Neural cell (in vitro differentiated cells): Measurements from ENCODE around the gene UBASH3A. TPM values are rescaled to one million over a fixed set of nuclear protein-coding genes. Genes with fewer than 3 reads are reported as not detected.

Experiments used
- H2AFZ ChIP-seq: fragments of 200-600, 300-800 bp; sonication (generic), shearing (Covaris generic); 2 replicates; pipeline ENCODE4 v1.6.0; 2014; ENCODE audit warnings: low read depth, mild to moderate bottlenecking, antibody characterized with exemption, low read length, moderate library complexity
- H3F3A ChIP-seq: fragments of 200-600 bp; shearing (Covaris generic); 2 replicates; pipeline ENCODE4 v1.6.1; 2016; ENCODE audit warnings: mild to moderate bottlenecking, moderate library complexity, mixed read lengths, antibody characterized with exemption, low read length; ENCODE audit not compliant: insufficient read depth, poor library complexity, severe bottlenecking
- H3K27ac ChIP-seq: fragments of 200-600, 300-800 bp; sonication (generic), shearing (Covaris generic); 2 replicates; pipeline ENCODE4 v1.5.1; 2014; ENCODE audit warnings: mild to moderate bottlenecking, low read length, moderate library complexity
- H3K27me3 ChIP-seq: fragments of 300-800, 200-600 bp; sonication (generic), shearing (Covaris generic); 2 replicates; pipeline ENCODE4 v1.6.0; 2014; ENCODE audit warnings: mild to moderate bottlenecking, low read depth, low read length, moderate library complexity; ENCODE audit not compliant: insufficient read depth
- H3K36me3 ChIP-seq: fragments of 300-800, 200-600 bp; sonication (generic), shearing (Covaris generic); 2 replicates; pipeline ENCODE4 v1.5.1; 2014; ENCODE audit warnings: mild to moderate bottlenecking, antibody characterized with exemption, low read length, moderate library complexity; ENCODE audit not compliant: insufficient read depth
- H3K4me2 ChIP-seq: fragments of 300-800, 200-600 bp; sonication (generic), shearing (Covaris generic); 2 replicates; pipeline ENCODE4 v1.6.0; 2014; ENCODE audit warnings: mild to moderate bottlenecking, low read length
- H3K4me3 ChIP-seq: fragments of 300-800, 200-600 bp; sonication (generic), shearing (Covaris generic); 2 replicates; pipeline ENCODE4 v1.5.1; 2014; ENCODE audit warnings: mild to moderate bottlenecking, low read length, moderate library complexity
- H3K79me2 ChIP-seq: fragments of 200-600 bp; shearing (Covaris generic); replicated peaks from 2 replicates; pipeline ENCODE4 v1.6.0; 2014; ENCODE audit warnings: mild to moderate bottlenecking, low read length, moderate library complexity; ENCODE audit not compliant: insufficient read depth
- H3K9ac ChIP-seq: fragments of 300-800, 200-600 bp; sonication (generic), shearing (Covaris generic); 2 replicates; pipeline ENCODE4 v1.6.1; 2016; ENCODE audit warnings: mild to moderate bottlenecking, low read length, mixed read lengths
- H3K9me2 ChIP-seq: fragments of 200-600 bp; shearing (Covaris generic); 2 replicates; pipeline ENCODE4 v1.6.1; 2016; ENCODE audit warnings: mild to moderate bottlenecking, low read length, mixed read lengths; ENCODE audit not compliant: insufficient read depth
- H3K9me3 ChIP-seq: fragments of 200-600, 300-800 bp; sonication (generic), shearing (Covaris generic); 2 replicates; pipeline ENCODE4 v1.6.1; 2016; ENCODE audit warnings: mild to moderate bottlenecking, mixed run types, low read length, moderate library complexity, mixed read lengths
- H4K20me1 ChIP-seq: fragments of 200-600 bp; shearing (Covaris generic); 2 replicates; pipeline ENCODE4 v1.6.1; 2016; ENCODE audit warnings: mild to moderate bottlenecking, mixed run types; ENCODE audit not compliant: insufficient read depth
- EP300 ChIP-seq: fragments of 450-650 bp; conservative IDR thresholded peaks from 2 replicates; pipeline ENCODE4 v1.6.1; 2014; ENCODE audit warnings: antibody characterized with exemption, mild to moderate bottlenecking, moderate library complexity; ENCODE audit not compliant: poor library complexity, severe bottlenecking
- EZH2 ChIP-seq: fragments of 200-600, 300-800 bp; shearing (Covaris generic), sonication (generic); IDR thresholded peaks from 2 replicates; pipeline ENCODE4 v1.6.1; 2014; ENCODE audit warnings: antibody characterized with exemption, low read length, borderline replicate concordance, mild to moderate bottlenecking; ENCODE audit not compliant: insufficient read depth, poor library complexity, severe bottlenecking
- MXI1 ChIP-seq: fragments of 450-650 bp; conservative IDR thresholded peaks from 2 replicates; pipeline ENCODE4 v1.6.1; 2014; ENCODE audit warnings: antibody characterized with exemption, mild to moderate bottlenecking; ENCODE audit not compliant: poor library complexity, severe bottlenecking
- POLR2AphosphoS5 ChIP-seq: IDR thresholded peaks from 2 replicates; pipeline ENCODE4 v1.6.1; 2012
- RAD21 ChIP-seq: fragments of 450-650 bp; conservative IDR thresholded peaks from 2 replicates; pipeline ENCODE4 v1.6.1; 2014; ENCODE audit warnings: antibody characterized with exemption, mild to moderate bottlenecking, moderate library complexity
- SMC3 ChIP-seq: fragments of 450-650 bp; conservative IDR thresholded peaks from 2 replicates; pipeline ENCODE4 v1.6.1; 2014; ENCODE audit warnings: antibody characterized with exemption, mild to moderate bottlenecking, moderate library complexity; ENCODE audit not compliant: poor library complexity
- TAF1 ChIP-seq: IDR thresholded peaks from 2 replicates; pipeline ENCODE4 v1.6.1; 2012; ENCODE audit warnings: low read depth
- polyA plus RNA-seq: library from polyadenylated mRNA; depleted of rRNA; stranded (reverse); fragments of >200 nt; gene quantifications from 2 replicates; pipeline ENCODE4 v1.2.3, GENCODE V29; 2014
- TF ChIP-seq, protein P1 (sequence below): IDR thresholded peaks from 2 replicates; pipeline ENCODE4 v1.6.1; 2012; ENCODE audit warnings: borderline replicate concordance
- TF ChIP-seq, protein P2 (sequence below): fragments of 450-650 bp; IDR thresholded peaks from 2 replicates; pipeline ENCODE4 v1.5.1; 2014; ENCODE audit warnings: antibody characterized with exemption, mild to moderate bottlenecking, moderate library complexity; ENCODE audit not compliant: poor library complexity, severe bottlenecking

UBASH3A gene
- polyA plus RNA-seq, 1 donor from 2014 or later, result not detected

DNA sequence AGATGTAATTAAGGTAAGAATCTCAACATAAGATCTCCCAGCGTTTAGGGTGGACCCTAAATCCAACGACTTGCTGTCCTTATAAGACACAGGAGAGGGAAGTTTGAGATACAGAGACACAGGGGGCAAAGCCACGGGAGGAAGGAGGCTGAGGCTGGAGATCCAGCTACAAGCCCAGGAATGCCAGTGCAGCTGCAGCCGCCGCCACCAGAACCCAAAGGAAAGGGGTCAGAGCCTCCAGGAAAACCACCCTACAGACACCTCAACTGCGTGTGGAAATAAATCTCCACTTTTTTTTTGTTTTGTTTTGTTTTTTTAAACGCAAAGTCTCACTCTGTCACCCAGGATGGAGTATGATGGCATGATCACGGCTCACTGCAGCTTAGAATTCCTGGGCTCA, 25.3 kb upstream of the UBASH3A start:
- H3K9me2 ChIP-seq, result no peaks in the 10 kb centered on the region
- no peak overlapping the region for H2AFZ ChIP-seq
- no peaks in the 10 kb centered on the region for H3K36me3 ChIP-seq
- H4K20me1 ChIP-seq, result no peaks in the 10 kb centered on the region
- TF ChIP-seq MXI1 (no peak), EP300 (no peak), TAF1 (no peak), RAD21 (no peak)
- TF ChIP-seq, protein P1, sequence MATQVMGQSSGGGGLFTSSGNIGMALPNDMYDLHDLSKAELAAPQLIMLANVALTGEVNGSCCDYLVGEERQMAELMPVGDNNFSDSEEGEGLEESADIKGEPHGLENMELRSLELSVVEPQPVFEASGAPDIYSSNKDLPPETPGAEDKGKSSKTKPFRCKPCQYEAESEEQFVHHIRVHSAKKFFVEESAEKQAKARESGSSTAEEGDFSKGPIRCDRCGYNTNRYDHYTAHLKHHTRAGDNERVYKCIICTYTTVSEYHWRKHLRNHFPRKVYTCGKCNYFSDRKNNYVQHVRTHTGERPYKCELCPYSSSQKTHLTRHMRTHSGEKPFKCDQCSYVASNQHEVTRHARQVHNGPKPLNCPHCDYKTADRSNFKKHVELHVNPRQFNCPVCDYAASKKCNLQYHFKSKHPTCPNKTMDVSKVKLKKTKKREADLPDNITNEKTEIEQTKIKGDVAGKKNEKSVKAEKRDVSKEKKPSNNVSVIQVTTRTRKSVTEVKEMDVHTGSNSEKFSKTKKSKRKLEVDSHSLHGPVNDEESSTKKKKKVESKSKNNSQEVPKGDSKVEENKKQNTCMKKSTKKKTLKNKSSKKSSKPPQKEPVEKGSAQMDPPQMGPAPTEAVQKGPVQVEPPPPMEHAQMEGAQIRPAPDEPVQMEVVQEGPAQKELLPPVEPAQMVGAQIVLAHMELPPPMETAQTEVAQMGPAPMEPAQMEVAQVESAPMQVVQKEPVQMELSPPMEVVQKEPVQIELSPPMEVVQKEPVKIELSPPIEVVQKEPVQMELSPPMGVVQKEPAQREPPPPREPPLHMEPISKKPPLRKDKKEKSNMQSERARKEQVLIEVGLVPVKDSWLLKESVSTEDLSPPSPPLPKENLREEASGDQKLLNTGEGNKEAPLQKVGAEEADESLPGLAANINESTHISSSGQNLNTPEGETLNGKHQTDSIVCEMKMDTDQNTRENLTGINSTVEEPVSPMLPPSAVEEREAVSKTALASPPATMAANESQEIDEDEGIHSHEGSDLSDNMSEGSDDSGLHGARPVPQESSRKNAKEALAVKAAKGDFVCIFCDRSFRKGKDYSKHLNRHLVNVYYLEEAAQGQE, result no peak
- TF ChIP-seq, protein P2, sequence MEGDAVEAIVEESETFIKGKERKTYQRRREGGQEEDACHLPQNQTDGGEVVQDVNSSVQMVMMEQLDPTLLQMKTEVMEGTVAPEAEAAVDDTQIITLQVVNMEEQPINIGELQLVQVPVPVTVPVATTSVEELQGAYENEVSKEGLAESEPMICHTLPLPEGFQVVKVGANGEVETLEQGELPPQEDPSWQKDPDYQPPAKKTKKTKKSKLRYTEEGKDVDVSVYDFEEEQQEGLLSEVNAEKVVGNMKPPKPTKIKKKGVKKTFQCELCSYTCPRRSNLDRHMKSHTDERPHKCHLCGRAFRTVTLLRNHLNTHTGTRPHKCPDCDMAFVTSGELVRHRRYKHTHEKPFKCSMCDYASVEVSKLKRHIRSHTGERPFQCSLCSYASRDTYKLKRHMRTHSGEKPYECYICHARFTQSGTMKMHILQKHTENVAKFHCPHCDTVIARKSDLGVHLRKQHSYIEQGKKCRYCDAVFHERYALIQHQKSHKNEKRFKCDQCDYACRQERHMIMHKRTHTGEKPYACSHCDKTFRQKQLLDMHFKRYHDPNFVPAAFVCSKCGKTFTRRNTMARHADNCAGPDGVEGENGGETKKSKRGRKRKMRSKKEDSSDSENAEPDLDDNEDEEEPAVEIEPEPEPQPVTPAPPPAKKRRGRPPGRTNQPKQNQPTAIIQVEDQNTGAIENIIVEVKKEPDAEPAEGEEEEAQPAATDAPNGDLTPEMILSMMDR, result no peak
- no peak overlapping the region for H3K9ac ChIP-seq
- H3K79me2 ChIP-seq, result no peaks in the 10 kb centered on the region
- no peak overlapping the region for H3K27ac ChIP-seq
- no peaks in the 10 kb centered on the region for H3K27me3 ChIP-seq
- H3K4me2 ChIP-seq, result no peak overlapping the region
- H3K4me3 ChIP-seq, result no peak overlapping the region
- no peaks in the 10 kb centered on the region for H3F3A ChIP-seq
- no peaks in the 10 kb centered on the region for H3K9me3 ChIP-seq

DNA sequence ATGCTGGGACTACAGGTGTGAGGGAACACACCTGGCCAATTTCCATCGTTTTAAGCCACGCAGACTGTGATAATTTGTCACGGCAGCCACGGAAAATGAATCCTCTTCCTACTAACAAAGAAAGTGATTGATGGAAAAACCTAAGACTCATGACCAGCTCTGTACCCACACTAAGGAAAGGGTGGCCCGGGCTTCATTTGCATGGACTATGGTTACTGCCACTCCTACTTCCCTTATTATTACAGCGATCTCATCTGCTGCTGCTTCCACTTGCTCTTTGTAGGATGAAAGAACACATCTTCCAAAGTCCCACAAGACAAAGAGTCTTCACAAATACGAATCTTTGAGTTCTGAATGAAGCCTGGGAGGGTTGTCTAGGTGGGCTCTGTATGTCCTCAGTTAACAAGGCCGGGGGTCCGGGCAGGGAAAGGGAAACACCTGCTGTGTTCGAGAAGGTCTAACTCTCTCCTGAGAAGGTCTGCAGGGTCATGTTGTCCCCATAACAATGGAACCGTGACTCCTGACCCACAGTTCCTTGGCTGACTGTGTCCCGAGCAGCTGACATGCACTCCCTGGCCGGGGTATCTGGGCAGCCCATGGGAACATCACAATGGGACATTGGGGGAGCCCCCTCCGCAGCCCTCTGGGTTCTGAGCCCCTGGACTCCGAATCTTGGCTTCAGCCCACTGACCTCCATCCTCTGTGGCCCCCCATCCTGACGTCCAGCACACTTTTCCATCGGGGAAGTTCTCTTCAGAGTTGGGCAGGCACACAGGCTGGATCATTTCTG, 24.1 kb upstream of the UBASH3A start:
- Histone ChIP-seq H2AFZ (no peak overlapping the region), H3K36me3 (no peaks in the 10 kb centered on the region), H3F3A (no peaks in the 10 kb centered on the region), H3K9ac (no peak overlapping the region), H3K9me3 (no peaks in the 10 kb centered on the region), H3K4me2 (no peak overlapping the region), H4K20me1 (no peaks in the 10 kb centered on the region), H3K79me2 (no peaks in the 10 kb centered on the region), H3K27me3 (no peaks in the 10 kb centered on the region), H3K4me3 (no peak overlapping the region), H3K9me2 (no peaks in the 10 kb centered on the region), H3K27ac (no peak overlapping the region)
- TF ChIP-seq TAF1 (no peak), SMC3 (no peak), POLR2AphosphoS5 (no peak), EZH2 (no peak), MXI1 (no peak), RAD21 (no peak), EP300 (no peak)
- TF ChIP-seq, protein P1, result no peak
- TF ChIP-seq, protein P2, result no peak
